Stomach (tissue), 9 donors: ENCODE measurements around the gene FYCO1. TPM values are rescaled to one million over a fixed set of nuclear protein-coding genes. Genes with fewer than 3 reads are reported as not detected.

Experiments
- DNase-seq, 2 donors: peaks; one replicate each; pipeline versions ENCODE4 v3.0.0 to v3.0.0-alpha.2; 2013 to 2019
- H3K27ac ChIP-seq, 5 donors: fragments of 200-600 bp in 4 of 5; sonication (generic) in 4 of 5; one replicate each; pipeline ENCODE4 v1.5.1; 2013 to 2019; ENCODE audit warnings: mild to moderate bottlenecking in 1 of 5, moderate library complexity in 1 of 5
- H3K27me3 ChIP-seq, 3 donors: fragments of 200-600 bp; sonication (generic); one replicate each; pipeline ENCODE4 v1.5.1; 2017 to 2019; ENCODE audit warnings: mixed run types in 1 of 3
- H3K36me3 ChIP-seq, 4 donors: fragments of 200-600 bp; sonication (generic); 1 replicate in 3 of 4; 2 replicates in 1 of 4; pipeline ENCODE4 v1.5.1; 2016 to 2019
- H3K4me1 ChIP-seq, 4 donors: fragments of 200-600 bp; sonication (generic); one replicate each; pipeline ENCODE4 v1.5.1; 2016 to 2019
- H3K4me3 ChIP-seq, 4 donors: fragments of 200-600 bp; sonication (generic) in 3 of 4; one replicate each; pipeline ENCODE4 v1.5.1; 2016 to 2019; ENCODE audit warnings: mild to moderate bottlenecking in 1 of 4
- H3K9me3 ChIP-seq, 4 donors: fragments of 200-600 bp; sonication (generic); one replicate each; pipeline ENCODE4 v1.5.1; 2016 to 2019
- EP300 ChIP-seq: sonication (generic); formaldehyde crosslinking; IDR thresholded peaks from one replicate; pipeline ENCODE4 v1.6.1; 2017; ENCODE audit warnings: antibody characterized with exemption
- POLR2A ChIP-seq, 4 donors: fragments of 450-650 bp; IDR thresholded peaks; one replicate each; pipeline ENCODE4 v1.6.1; 2016; ENCODE audit warnings: antibody characterized with exemption in 4 of 4, control low read depth in 2 of 4, mild to moderate bottlenecking in 1 of 4, moderate library complexity in 1 of 4
- POLR2AphosphoS5 ChIP-seq, 3 donors: sonication (generic); formaldehyde crosslinking; IDR thresholded peaks; one replicate each; pipeline ENCODE4 v1.6.1; 2016; ENCODE audit warnings: antibody characterized with exemption in 3 of 3
- WGBS, 5 donors: extraction: QIAGEN DNeasy Blood & Tissue Kit in 3 of 5; methylation state at CpG; one replicate each; pipeline versions ENCODE4 v1.1.5 to v1.1.7; 2013 to 2018; 5-methylcytosine and 5-hydroxymethylcytosine counted together
- intact Hi-C: fragments of 100-400 bp; cut with DNase I; formaldehyde crosslinking; loops from one replicate; pipeline ENCODE4 v1.15.1; 2023; ENCODE audit warnings: low total_unique reads
- polyA plus RNA-seq, 3 donors: library from polyadenylated mRNA; stranded (reverse); fragments of 200-250 nt; gene quantifications; one replicate each; pipeline ENCODE4 v1.2.3, GENCODE V29; 2013
- total RNA-seq, 5 donors: library from RNA; depleted of rRNA; stranded (reverse); fragments of >200 nt; gene quantifications; one replicate each; pipeline versions ENCODE4 v1.1.0 to v1.2.3, GENCODE V29; 2014 to 2016
- TF ChIP-seq, protein P1 (sequence below), 7 experiments: fragments of 450-650 bp in 4 of 7; fragments of 200-600 bp in 3 of 7; sonication (generic) in 3 of 7; IDR thresholded peaks; one replicate each; pipeline ENCODE4 v1.5.1; 2016 to 2019; ENCODE audit warnings: antibody characterized with exemption in 7 of 7, control low read depth in 2 of 7, mild to moderate bottlenecking in 1 of 7
- donor health status: healthy with polysubstance abuse.
- donor health status: Bipolar disorder and iron deficiency.
- donor health status: healthy.

FYCO1 gene
- total and polyA plus RNA-seq, 8 donors, result 10.7 to 97.4 (median 25.3) TPM

DNA sequence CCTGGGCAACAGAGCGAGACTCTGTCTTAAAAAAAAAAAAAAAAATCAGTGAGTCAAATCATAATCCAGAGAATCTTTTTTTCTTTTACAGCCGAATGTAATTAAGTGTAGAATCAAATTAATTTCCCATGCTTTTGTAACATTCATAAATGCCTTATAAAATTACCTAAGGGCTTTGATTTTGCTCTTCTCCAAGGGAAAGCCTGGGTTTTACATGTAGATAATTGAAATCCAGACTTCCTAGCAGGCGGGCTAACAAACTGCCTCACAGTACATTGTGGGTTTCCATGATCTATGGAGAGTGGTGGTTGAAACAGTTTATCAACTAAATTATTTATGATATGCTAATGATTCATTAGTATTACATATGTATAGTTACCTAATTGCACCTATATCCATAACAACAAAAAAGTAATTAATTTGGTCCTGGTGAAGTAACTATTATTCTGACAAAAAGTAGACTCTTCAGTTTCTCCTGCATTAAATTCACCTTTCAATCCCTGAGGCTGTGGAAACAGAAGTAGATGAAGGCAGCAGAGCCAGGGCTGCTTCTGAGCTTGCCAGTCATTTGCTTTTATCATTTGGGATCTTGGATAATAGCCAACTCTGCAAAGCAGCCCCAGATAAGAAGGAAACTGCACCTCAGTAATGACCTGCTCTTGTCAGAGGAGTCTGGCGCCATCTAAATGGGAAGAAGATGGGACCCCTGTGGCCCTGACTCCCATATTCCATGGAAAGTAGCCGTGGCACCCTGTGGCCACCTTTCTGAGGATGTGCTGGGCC lies 99.7 kb downstream of the FYCO1 start:
- intact Hi-C loops, result no loop called here
- DNase-seq, result no peak
- H3K4me3 ChIP-seq, result no peak overlapping the region
- 85 to 89% (median 86%) methylated on average over 5 of the region's 5 CpGs for WGBS, 5 donors
- H3K27me3 ChIP-seq, result no peaks in the 10 kb centered on the region
- no peak overlapping the region for H3K27ac ChIP-seq
- no peaks in the 10 kb centered on the region for H3K36me3 ChIP-seq
- TF ChIP-seq POLR2AphosphoS5 (IDR thresholded peaks at IDR 0.05), result no peak
- TF ChIP-seq, protein P1, sequence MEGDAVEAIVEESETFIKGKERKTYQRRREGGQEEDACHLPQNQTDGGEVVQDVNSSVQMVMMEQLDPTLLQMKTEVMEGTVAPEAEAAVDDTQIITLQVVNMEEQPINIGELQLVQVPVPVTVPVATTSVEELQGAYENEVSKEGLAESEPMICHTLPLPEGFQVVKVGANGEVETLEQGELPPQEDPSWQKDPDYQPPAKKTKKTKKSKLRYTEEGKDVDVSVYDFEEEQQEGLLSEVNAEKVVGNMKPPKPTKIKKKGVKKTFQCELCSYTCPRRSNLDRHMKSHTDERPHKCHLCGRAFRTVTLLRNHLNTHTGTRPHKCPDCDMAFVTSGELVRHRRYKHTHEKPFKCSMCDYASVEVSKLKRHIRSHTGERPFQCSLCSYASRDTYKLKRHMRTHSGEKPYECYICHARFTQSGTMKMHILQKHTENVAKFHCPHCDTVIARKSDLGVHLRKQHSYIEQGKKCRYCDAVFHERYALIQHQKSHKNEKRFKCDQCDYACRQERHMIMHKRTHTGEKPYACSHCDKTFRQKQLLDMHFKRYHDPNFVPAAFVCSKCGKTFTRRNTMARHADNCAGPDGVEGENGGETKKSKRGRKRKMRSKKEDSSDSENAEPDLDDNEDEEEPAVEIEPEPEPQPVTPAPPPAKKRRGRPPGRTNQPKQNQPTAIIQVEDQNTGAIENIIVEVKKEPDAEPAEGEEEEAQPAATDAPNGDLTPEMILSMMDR (IDR thresholded peaks at IDR 0.05), result no peak
- TF ChIP-seq POLR2A (IDR thresholded peaks at IDR 0.05), result no peak
- TF ChIP-seq EP300, result no peak
- H3K4me1 ChIP-seq, result peaks cover 4 to 17% (median 12%) of the 10 kb centered on the region in 4 donors
- H3K9me3 ChIP-seq, result no peaks in the 10 kb centered on the region

DNA sequence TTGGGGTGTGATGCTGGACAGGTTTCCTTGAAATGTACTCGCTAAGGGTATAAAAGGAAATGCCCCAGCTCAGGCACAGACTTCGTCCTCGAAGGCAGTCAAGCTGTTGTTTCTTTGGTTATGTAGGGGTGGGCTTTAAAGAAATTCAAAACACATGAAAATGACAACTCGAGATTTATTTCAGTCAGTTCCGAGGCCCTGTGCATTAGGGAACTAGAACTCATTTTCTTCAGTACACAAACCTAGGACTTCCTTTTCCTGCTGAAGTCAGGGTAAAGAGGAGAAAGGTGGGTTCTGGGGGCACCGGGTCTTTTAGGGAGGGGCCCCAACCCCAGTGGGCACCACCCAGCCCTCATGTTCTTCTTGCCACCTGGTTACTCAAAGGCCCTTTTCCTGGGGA lies 101.6 kb downstream of the FYCO1 start:
- Histone ChIP-seq H3K27ac (no peak overlapping the region), H3K36me3 (no peaks in the 10 kb centered on the region), H3K4me1 (peaks cover 4 to 17% (median 12%) of the 10 kb centered on the region in 4 donors), H3K9me3 (no peaks in the 10 kb centered on the region), H3K27me3 (no peaks in the 10 kb centered on the region), H3K4me3 (no peak overlapping the region)
- intact Hi-C loops, result no loop called here
- WGBS, 5 donors, result 71 to 84% (median 78%) methylated on average over 6 of the region's 6 CpGs
- DNase-seq, result no peak
- TF ChIP-seq POLR2A (IDR thresholded peaks at IDR 0.05) (no peak), POLR2AphosphoS5 (IDR thresholded peaks at IDR 0.05) (no peak), EP300 (no peak)
- TF ChIP-seq, protein P1 (IDR thresholded peaks at IDR 0.05), result no peak

DNA sequence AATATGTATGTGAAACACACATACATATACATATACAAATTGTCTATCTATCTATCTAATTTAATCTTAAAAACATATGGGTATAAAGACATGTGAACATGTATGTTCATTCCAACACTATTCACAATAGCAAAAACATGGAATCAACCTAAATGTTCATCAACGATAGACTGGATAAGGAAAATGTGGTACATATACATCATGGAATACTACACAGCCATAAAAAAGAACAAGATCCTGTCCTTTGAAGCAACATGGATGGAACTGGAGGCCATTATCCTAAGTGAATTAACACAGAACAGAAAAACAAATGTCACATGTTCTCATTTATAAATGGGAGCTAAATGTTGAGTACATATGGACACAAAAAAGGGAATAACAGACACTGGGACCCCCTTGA lies 103.5 kb downstream of the FYCO1 start:
- Histone ChIP-seq H3K27ac (no peak overlapping the region), H3K36me3 (no peaks in the 10 kb centered on the region), H3K4me3 (no peak overlapping the region), H3K27me3 (no peaks in the 10 kb centered on the region), H3K4me1 (peaks cover 4 to 13% (median 10%) of the 10 kb centered on the region in 4 donors), H3K9me3 (no peaks in the 10 kb centered on the region)
- TF ChIP-seq POLR2A (IDR thresholded peaks at IDR 0.05) (no peak), EP300 (no peak), POLR2AphosphoS5 (IDR thresholded peaks at IDR 0.05) (no peak)
- TF ChIP-seq, protein P1 (IDR thresholded peaks at IDR 0.05), result no peak
- WGBS, 5 donors, result 93 to 100% (median 95%) methylated on average over 1 of the region's 1 CpG
- intact Hi-C loops, result no loop called here
- no peak for DNase-seq

DNA sequence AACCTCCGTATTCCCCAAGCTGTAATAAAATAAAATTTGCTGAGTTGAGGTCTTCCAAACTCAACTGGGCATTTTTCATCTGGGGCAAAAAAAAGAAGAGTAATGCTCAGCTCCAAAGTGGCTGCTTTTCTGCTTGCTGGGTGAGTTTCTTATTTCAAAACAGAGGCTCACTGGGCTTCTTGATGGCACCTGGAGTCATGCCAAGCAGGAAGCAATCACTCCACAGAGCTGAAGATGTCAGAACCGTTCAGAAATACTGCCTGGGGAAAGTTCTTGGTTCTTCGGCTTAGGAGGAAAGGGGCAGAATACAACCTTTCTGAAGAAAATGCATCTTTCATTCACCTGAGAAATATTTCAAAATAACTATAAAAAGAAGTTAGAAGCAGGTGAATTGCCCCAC lies 105.2 kb downstream of the FYCO1 start:
- Histone ChIP-seq H3K36me3 (no peaks in the 10 kb centered on the region), H3K27ac (no peak overlapping the region), H3K27me3 (no peaks in the 10 kb centered on the region), H3K9me3 (no peaks in the 10 kb centered on the region), H3K4me3 (no peak overlapping the region), H3K4me1 (no peaks in the 10 kb centered on the region)
- WGBS, 5 donors, result 36 to 48% (median 44%) methylated on average over 3 of the region's 3 CpGs
- TF ChIP-seq POLR2AphosphoS5 (IDR thresholded peaks at IDR 0.05), result no peak
- TF ChIP-seq, protein P1 (IDR thresholded peaks at IDR 0.05), result no peak
- no peak for TF ChIP-seq POLR2A (IDR thresholded peaks at IDR 0.05)
- TF ChIP-seq EP300, result no peak
- peak in 1 of 2 donors; percentile 66 for DNase-seq
- intact Hi-C loops, result no loop called here
